Choroid plexus epithelial cell (primary cell): Measurements from ENCODE around the gene MRPL58.
A peak's percentile ranks its signal among the peaks of the same experiment; 100 is the strongest.

Experiments used
- DNase-seq: peaks from one replicate; pipeline ENCODE4 v3.0.0-alpha.2; 2010; ENCODE audit warnings: low read depth
- H3K4me3 ChIP-seq: 2 replicates; pipeline ENCODE4 v1.5.1; 2011; ENCODE audit warnings: low read depth, mild to moderate bottlenecking, control low read depth, low read length, moderate library complexity
- CTCF ChIP-seq: conservative IDR thresholded peaks from 2 replicates; pipeline ENCODE4 v1.5.1; 2011; ENCODE audit warnings: low read depth, mild to moderate bottlenecking, control low read depth, inconsistent platforms, low read length, moderate library complexity

The MRPL58 gene

GRCh38 chr17:75069783-75070182 lies 57.3 kb downstream of the MRPL58 start:
- peak; percentile 65 for TF ChIP-seq CTCF
- H3K4me3 ChIP-seq, result no peak overlapping the region
- peak; percentile 64 for DNase-seq
